ENCODE measurements around the gene ATP1B3. TPM values are rescaled to one million over a fixed set of nuclear protein-coding genes. Genes with fewer than 3 reads are reported as not detected.

ATP1B3 gene
- total and polyA plus RNA-seq, 2 of the 13 experiments (the other 11 are each of a cell fraction or from before 2014, with no cell fraction given), result 84.3 to 93.6 TPM

- TF ChIP-seq ZNF318 (CRISPR knock-in tag; IDR thresholded peaks at IDR 0.05) (no peak), DBP (CRISPR knock-in tag; IDR thresholded peaks at IDR 0.05; ENCODE audit: not compliant biosample characterization) (no peak), E2F1 (CRISPR knock-in tag; IDR thresholded peaks at IDR 0.05) (no peak), KAT8 (CRISPR knock-in tag; IDR thresholded peaks at IDR 0.05) (no peak), CCAR2 (optimal IDR thresholded peaks at IDR 0.05; ENCODE audit: low read depth, low read length) (no peak), FOSL1 (CRISPR knock-in tag; IDR thresholded peaks at IDR 0.05; ENCODE audit: borderline replicate concordance) (no peak), FOXA1 (IDR thresholded peaks at IDR 0.05) (no peak), FOXA1 (CRISPR knock-in tag; IDR thresholded peaks at IDR 0.05) (no peak)
Measured at GRCh38 chr3:141898908-141899307, 22.5 kb downstream of the ATP1B3 start (continued).

Measured in HepG2 (cell line).